GM23338 (cell line): ENCODE measurements around the gene LRRN1. TPM values are rescaled to one million over a fixed set of nuclear protein-coding genes. Genes with fewer than 3 reads are reported as not detected.

Source experiments
- ATAC-seq: fragments of 200-7000 bp; cut with Tn5 transposase; 3 replicates; pipeline ENCODE4 v1.9.1; 2020
- DNase-seq: peaks from one replicate; pipeline ENCODE4 v3.0.0-alpha.2; 2015; ENCODE audit warnings: low spot score
- H2AFZ ChIP-seq: fragments of 200-600 bp; sonication (generic); 2 replicates; pipeline ENCODE4 v1.8.0; 2016; ENCODE audit warnings: antibody characterized with exemption, mild to moderate bottlenecking, moderate library complexity
- H3F3A ChIP-seq: fragments of 200-600 bp; sonication (generic); replicated peaks from 2 replicates; pipeline ENCODE4 v1.8.0; 2017; ENCODE audit warnings: antibody characterized with exemption, mixed run types, low read depth
- H3K27ac ChIP-seq: fragments of 200-600 bp; sonication (generic); 2 replicates; pipeline ENCODE4 v1.6.1; 2016; ENCODE audit warnings: low read depth
- H3K27me3 ChIP-seq: fragments of 200-600 bp; sonication (generic); 2 replicates; pipeline ENCODE4 v1.8.0; 2016; ENCODE audit warnings: mild to moderate bottlenecking, mixed run types, moderate library complexity; ENCODE audit not compliant: insufficient read depth
- H3K36me3 ChIP-seq: fragments of 200-600 bp; sonication (generic); 2 replicates; pipeline ENCODE4 v1.8.0; 2016; ENCODE audit warnings: mild to moderate bottlenecking; ENCODE audit not compliant: insufficient read depth
- H3K4me1 ChIP-seq: fragments of 200-600 bp; sonication (generic); 2 replicates; pipeline ENCODE4 v1.8.0; 2016; ENCODE audit warnings: mild to moderate bottlenecking, moderate library complexity; ENCODE audit not compliant: insufficient read depth
- H3K4me2 ChIP-seq: fragments of 200-600 bp; sonication (generic); 2 replicates; pipeline ENCODE4 v1.7.1; 2017; ENCODE audit warnings: mixed run types
- H3K4me3 ChIP-seq: fragments of 200-600 bp; sonication (generic); 2 replicates; pipeline ENCODE4 v1.6.1; 2016; ENCODE audit warnings: mixed run types
- H3K79me2 ChIP-seq: fragments of 200-600 bp; sonication (generic); replicated peaks from 2 replicates; pipeline ENCODE4 v1.8.0; 2017; ENCODE audit warnings: mild to moderate bottlenecking; ENCODE audit not compliant: insufficient read depth
- H3K9me2 ChIP-seq: fragments of 200-600 bp; sonication (generic); 2 replicates; pipeline ENCODE4 v1.8.0; 2017; ENCODE audit not compliant: insufficient read depth
- H4K20me1 ChIP-seq: fragments of 200-600 bp; sonication (generic); replicated peaks from 2 replicates; pipeline ENCODE4 v1.8.0; 2017; ENCODE audit warnings: mild to moderate bottlenecking; ENCODE audit not compliant: insufficient read depth
- H3K27ac Mint-ChIP-seq: 2 replicates; pipeline ENCODE4 v1.8.0; 2020; ENCODE audit warnings: inconsistent platforms, mild to moderate bottlenecking, moderate library complexity, mixed read lengths
- H3K27me3 Mint-ChIP-seq: 3 replicates; pipeline ENCODE4 v1.8.0; 2022; ENCODE audit warnings: low read depth, mild to moderate bottlenecking, moderate library complexity, mixed read lengths, inconsistent platforms; ENCODE audit not compliant: insufficient read depth, poor library complexity
- H3K36me3 Mint-ChIP-seq: 3 replicates; pipeline ENCODE4 v1.8.0; 2021; ENCODE audit warnings: low read depth, mild to moderate bottlenecking, inconsistent platforms, moderate library complexity, mixed read lengths
- H3K4me1 Mint-ChIP-seq: 3 replicates; pipeline ENCODE4 v1.8.0; 2020; ENCODE audit warnings: mild to moderate bottlenecking, inconsistent platforms, mixed read lengths
- H3K4me3 Mint-ChIP-seq: 3 replicates; pipeline ENCODE4 v1.8.0; 2021; ENCODE audit warnings: moderate library complexity, mild to moderate bottlenecking, inconsistent platforms, mixed read lengths
- H3K9me3 Mint-ChIP-seq: 3 replicates; pipeline ENCODE4 v1.8.0; 2020; ENCODE audit warnings: moderate library complexity, mild to moderate bottlenecking, inconsistent platforms, mixed read lengths
- CREB1 ChIP-seq: fragments of 250-450 bp; sonication (Bioruptor Pico); IDR thresholded peaks from 2 replicates; pipeline ENCODE4 v1.5.0; 2020; ENCODE audit warnings: low read depth, mild to moderate bottlenecking, moderate library complexity
- EZH2 ChIP-seq: fragments of 200-600 bp; sonication (generic); IDR thresholded peaks from one replicate; pipeline ENCODE4 v1.8.0; 2017; ENCODE audit warnings: antibody characterized with exemption, mild to moderate bottlenecking, low read depth; ENCODE audit not compliant: unreplicated experiment
- EZH2phosphoT487 ChIP-seq: fragments of 200-600 bp; sonication (generic); IDR thresholded peaks from one replicate; pipeline ENCODE4 v1.8.1; 2018; ENCODE audit warnings: antibody characterized with exemption; ENCODE audit not compliant: unreplicated experiment
- JUNB ChIP-seq: IDR thresholded peaks from one replicate; pipeline ENCODE4 v1.6.1; 2016; ENCODE audit warnings: antibody characterized with exemption; ENCODE audit not compliant: unreplicated experiment
- NANOG ChIP-seq: IDR thresholded peaks from 2 replicates; pipeline ENCODE4 v1.6.1; 2016; ENCODE audit warnings: antibody characterized with exemption, borderline replicate concordance
- POLR2AphosphoS5 ChIP-seq: IDR thresholded peaks from 2 replicates; pipeline ENCODE4 v1.6.1; 2016; ENCODE audit warnings: antibody characterized with exemption, low read depth
- STAT1 ChIP-seq: IDR thresholded peaks from one replicate; pipeline ENCODE4 v1.6.1; 2016; ENCODE audit warnings: antibody characterized with exemption; ENCODE audit not compliant: unreplicated experiment
- ZNF114 ChIP-seq: fragments of 250-450 bp; sonication (Bioruptor Pico); IDR thresholded peaks from 2 replicates; pipeline ENCODE4 v1.5.0; 2020; ENCODE audit warnings: mild to moderate bottlenecking, moderate library complexity
- ZNF462 ChIP-seq: fragments of 250-450 bp; sonication (Bioruptor Pico); IDR thresholded peaks from 2 replicates; pipeline ENCODE4 v1.5.0; 2020; ENCODE audit warnings: mild to moderate bottlenecking, moderate library complexity
- polyA plus RNA-seq: library from polyadenylated mRNA; unstranded; fragments of >200 nt; fragmentation: Nextera tagmentation; extraction: Ambion mirVana; gene quantifications from 2 replicates; pipeline ENCODE4 v1.2.1, GENCODE V29; 2016
- total RNA-seq: library from RNA; depleted of rRNA; stranded (reverse); fragments of >200 nt; shearing (Covaris generic); gene quantifications from 2 replicates; pipeline ENCODE4 v1.2.3, GENCODE V29; 2014
- TF ChIP-seq, protein P1 (sequence below), 2 experiments: fragments of 200-600 bp in 1 of 2; sonication (generic) in 1 of 2; conservative IDR thresholded peaks; 2 replicates each; pipeline versions ENCODE4 v1.5.1 to v1.6.1; 2016 to 2017; ENCODE audit warnings: antibody characterized with exemption in 2 of 2, low read depth in 2 of 2, mild to moderate bottlenecking in 2 of 2, moderate library complexity in 1 of 2
- TF ChIP-seq, protein P2 (sequence below): IDR thresholded peaks from 2 replicates; pipeline ENCODE4 v1.6.1; 2016; ENCODE audit warnings: antibody characterized with exemption

LRRN1 gene
- total and polyA plus RNA-seq, 2 experiments from 2014 or later = 85.7 to 172 TPM

GRCh38 chr3:3766140-3766539, 33.1 kb upstream of the LRRN1 start:
- no peaks in the 10 kb centered on the region for H4K20me1 ChIP-seq
- ATAC-seq (no peak), DNase-seq (no peak)
- H3K4me3 Mint-ChIP-seq = no peak overlapping the region
- no peaks in the 10 kb centered on the region for H3F3A ChIP-seq
- peaks cover 4% of the 10 kb centered on the region for H3K4me1 ChIP-seq
- H3K4me1 Mint-ChIP-seq = peaks cover 8% of the 10 kb centered on the region; the same call in 2 of the 3 replicates
- H3K27me3 Mint-ChIP-seq = no peaks in the 10 kb centered on the region
- H3K27ac Mint-ChIP-seq = no peak overlapping the region
- H3K27me3 ChIP-seq = no peaks in the 10 kb centered on the region
- no peak for TF ChIP-seq ZNF114
- TF ChIP-seq ZNF462 = no peak
- no peak for TF ChIP-seq CREB1
- TF ChIP-seq, protein P1, sequence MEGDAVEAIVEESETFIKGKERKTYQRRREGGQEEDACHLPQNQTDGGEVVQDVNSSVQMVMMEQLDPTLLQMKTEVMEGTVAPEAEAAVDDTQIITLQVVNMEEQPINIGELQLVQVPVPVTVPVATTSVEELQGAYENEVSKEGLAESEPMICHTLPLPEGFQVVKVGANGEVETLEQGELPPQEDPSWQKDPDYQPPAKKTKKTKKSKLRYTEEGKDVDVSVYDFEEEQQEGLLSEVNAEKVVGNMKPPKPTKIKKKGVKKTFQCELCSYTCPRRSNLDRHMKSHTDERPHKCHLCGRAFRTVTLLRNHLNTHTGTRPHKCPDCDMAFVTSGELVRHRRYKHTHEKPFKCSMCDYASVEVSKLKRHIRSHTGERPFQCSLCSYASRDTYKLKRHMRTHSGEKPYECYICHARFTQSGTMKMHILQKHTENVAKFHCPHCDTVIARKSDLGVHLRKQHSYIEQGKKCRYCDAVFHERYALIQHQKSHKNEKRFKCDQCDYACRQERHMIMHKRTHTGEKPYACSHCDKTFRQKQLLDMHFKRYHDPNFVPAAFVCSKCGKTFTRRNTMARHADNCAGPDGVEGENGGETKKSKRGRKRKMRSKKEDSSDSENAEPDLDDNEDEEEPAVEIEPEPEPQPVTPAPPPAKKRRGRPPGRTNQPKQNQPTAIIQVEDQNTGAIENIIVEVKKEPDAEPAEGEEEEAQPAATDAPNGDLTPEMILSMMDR (conservative IDR thresholded peaks at IDR 0.05; ENCODE audit: low read depth in 2 of 2) = no peak
- TF ChIP-seq STAT1 = no peak
- TF ChIP-seq EZH2 = no peak
- no peak for TF ChIP-seq POLR2AphosphoS5
- TF ChIP-seq JUNB = no peak
- TF ChIP-seq, protein P2, sequence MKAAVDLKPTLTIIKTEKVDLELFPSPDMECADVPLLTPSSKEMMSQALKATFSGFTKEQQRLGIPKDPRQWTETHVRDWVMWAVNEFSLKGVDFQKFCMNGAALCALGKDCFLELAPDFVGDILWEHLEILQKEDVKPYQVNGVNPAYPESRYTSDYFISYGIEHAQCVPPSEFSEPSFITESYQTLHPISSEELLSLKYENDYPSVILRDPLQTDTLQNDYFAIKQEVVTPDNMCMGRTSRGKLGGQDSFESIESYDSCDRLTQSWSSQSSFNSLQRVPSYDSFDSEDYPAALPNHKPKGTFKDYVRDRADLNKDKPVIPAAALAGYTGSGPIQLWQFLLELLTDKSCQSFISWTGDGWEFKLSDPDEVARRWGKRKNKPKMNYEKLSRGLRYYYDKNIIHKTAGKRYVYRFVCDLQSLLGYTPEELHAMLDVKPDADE = no peak
- no peak for TF ChIP-seq EZH2phosphoT487
- TF ChIP-seq NANOG = no peak
- peaks cover 79% of the 10 kb centered on the region for H3K9me3 Mint-ChIP-seq
- no peaks in the 10 kb centered on the region; the same call in 2 of the 3 replicates for H3K36me3 Mint-ChIP-seq
- H3K27ac ChIP-seq = no peak overlapping the region
- no peak overlapping the region for H3K4me3 ChIP-seq
- no peaks in the 10 kb centered on the region for H3K79me2 ChIP-seq
- peak overlapping the region; percentile 38; the same call in 1 of the 2 replicates for H2AFZ ChIP-seq
- no peaks in the 10 kb centered on the region for H3K9me2 ChIP-seq
- H3K4me2 ChIP-seq = no peak overlapping the region
- H3K36me3 ChIP-seq = no peaks in the 10 kb centered on the region
